ENCODE measurements around the gene POLR1D.

POLR1D gene

GRCh38 chr13:27661017-27661416 lies 39.3 kb downstream of the POLR1D start:
- Histone ChIP-seq H3K27ac (ENCODE audit: low read depth, low read length) (no peak overlapping the region), H3K9ac (ENCODE audit: low read depth, low read length) (no peak overlapping the region), H3K27me3 (ENCODE audit: control insufficient read depth, insufficient read depth, low read length) (no peaks in the 10 kb centered on the region), H3K4me1 (ENCODE audit: control insufficient read depth, insufficient read depth, low read length) (no peaks in the 10 kb centered on the region), H3K4me3 (ENCODE audit: low read depth, low read length) (no peak overlapping the region), H3K9me3 (ENCODE audit: control insufficient read depth, insufficient read depth, low read length) (no peaks in the 10 kb centered on the region), H3K36me3 (ENCODE audit: control insufficient read depth, insufficient read depth, low read length) (peaks cover 5% of the 10 kb centered on the region)

- H3K4me3 ChIP-seq (ENCODE audit: low read depth, low read length) = no peak overlapping the region
Measured at GRCh38 chr13:27662738-27663470, 41.2 kb downstream of the POLR1D start.

GRCh38 chr13:27663947-27664346 lies 42.3 kb downstream of the POLR1D start:
- peaks cover 16% of the 10 kb centered on the region for H3K36me3 ChIP-seq (ENCODE audit: control insufficient read depth, insufficient read depth, low read length)

More at GRCh38 chr13:27662738-27663470, 41.2 kb downstream of the POLR1D start:
- Histone ChIP-seq H3K4me1 (ENCODE audit: control insufficient read depth, insufficient read depth, low read length) (no peaks in the 10 kb centered on the region), H3K27me3 (ENCODE audit: control insufficient read depth, insufficient read depth, low read length) (no peaks in the 10 kb centered on the region), H3K9me3 (ENCODE audit: control insufficient read depth, insufficient read depth, low read length) (no peaks in the 10 kb centered on the region), H3K36me3 (ENCODE audit: control insufficient read depth, insufficient read depth, low read length) (peaks cover 16% of the 10 kb centered on the region), H3K27ac (ENCODE audit: low read depth, low read length) (no peak overlapping the region), H3K9ac (ENCODE audit: low read depth, low read length) (no peak overlapping the region)

GRCh38 chr13:27665333-27665732 lies 43.6 kb downstream of the POLR1D start:
- peaks cover 16% of the 10 kb centered on the region for H3K36me3 ChIP-seq (ENCODE audit: control insufficient read depth, insufficient read depth, low read length)
- H3K9me3 ChIP-seq (ENCODE audit: control insufficient read depth, insufficient read depth, low read length) = no peaks in the 10 kb centered on the region
- H3K9ac ChIP-seq (ENCODE audit: low read depth, low read length) = no peak overlapping the region
- H3K27ac ChIP-seq (ENCODE audit: low read depth, low read length) = no peak overlapping the region
- H3K4me3 ChIP-seq (ENCODE audit: low read depth, low read length) = no peak overlapping the region
- H3K27me3 ChIP-seq (ENCODE audit: control insufficient read depth, insufficient read depth, low read length) = no peaks in the 10 kb centered on the region
- H3K4me1 ChIP-seq (ENCODE audit: control insufficient read depth, insufficient read depth, low read length) = no peaks in the 10 kb centered on the region

More at GRCh38 chr13:27663947-27664346, 42.3 kb downstream of the POLR1D start:
- no peak overlapping the region for H3K4me3 ChIP-seq (ENCODE audit: low read depth, low read length)
- H3K9ac ChIP-seq (ENCODE audit: low read depth, low read length) = no peak overlapping the region
- no peak overlapping the region for H3K27ac ChIP-seq (ENCODE audit: low read depth, low read length)
- H3K27me3 ChIP-seq (ENCODE audit: control insufficient read depth, insufficient read depth, low read length) = no peaks in the 10 kb centered on the region
- no peaks in the 10 kb centered on the region for H3K4me1 ChIP-seq (ENCODE audit: control insufficient read depth, insufficient read depth, low read length)
- no peaks in the 10 kb centered on the region for H3K9me3 ChIP-seq (ENCODE audit: control insufficient read depth, insufficient read depth, low read length)

- peaks cover 16% of the 10 kb centered on the region for H3K36me3 ChIP-seq (ENCODE audit: control insufficient read depth, insufficient read depth, low read length)
- no peak overlapping the region for H3K27ac ChIP-seq (ENCODE audit: low read depth, low read length)
- H3K4me3 ChIP-seq (ENCODE audit: low read depth, low read length) = no peak overlapping the region
- H3K9ac ChIP-seq (ENCODE audit: low read depth, low read length) = no peak overlapping the region
- no peaks in the 10 kb centered on the region for H3K4me1 ChIP-seq (ENCODE audit: control insufficient read depth, insufficient read depth, low read length)
- H3K27me3 ChIP-seq (ENCODE audit: control insufficient read depth, insufficient read depth, low read length) = no peaks in the 10 kb centered on the region
- H3K9me3 ChIP-seq (ENCODE audit: control insufficient read depth, insufficient read depth, low read length) = no peaks in the 10 kb centered on the region
Measured at GRCh38 chr13:27665761-27666160, 44.1 kb downstream of the POLR1D start.

- Histone ChIP-seq H3K4me1 (ENCODE audit: control insufficient read depth, insufficient read depth, low read length) (no peaks in the 10 kb centered on the region), H3K36me3 (ENCODE audit: control insufficient read depth, insufficient read depth, low read length) (peaks cover 16% of the 10 kb centered on the region), H3K4me3 (ENCODE audit: low read depth, low read length) (no peak overlapping the region), H3K27me3 (ENCODE audit: control insufficient read depth, insufficient read depth, low read length) (no peaks in the 10 kb centered on the region), H3K9ac (ENCODE audit: low read depth, low read length) (no peak overlapping the region), H3K27ac (ENCODE audit: low read depth, low read length) (no peak overlapping the region), H3K9me3 (ENCODE audit: control insufficient read depth, insufficient read depth, low read length) (no peaks in the 10 kb centered on the region)
Measured at GRCh38 chr13:27666951-27667350, 45.3 kb downstream of the POLR1D start.

GRCh38 chr13:27667946-27668345 lies 46.3 kb downstream of the POLR1D start:
- peaks cover 16% of the 10 kb centered on the region for H3K36me3 ChIP-seq (ENCODE audit: control insufficient read depth, insufficient read depth, low read length)
- no peak overlapping the region for H3K9ac ChIP-seq (ENCODE audit: low read depth, low read length)
- H3K27me3 ChIP-seq (ENCODE audit: control insufficient read depth, insufficient read depth, low read length) = no peaks in the 10 kb centered on the region
- no peaks in the 10 kb centered on the region for H3K9me3 ChIP-seq (ENCODE audit: control insufficient read depth, insufficient read depth, low read length)
- no peak overlapping the region for H3K27ac ChIP-seq (ENCODE audit: low read depth, low read length)
- no peaks in the 10 kb centered on the region for H3K4me1 ChIP-seq (ENCODE audit: control insufficient read depth, insufficient read depth, low read length)
- H3K4me3 ChIP-seq (ENCODE audit: low read depth, low read length) = no peak overlapping the region

GRCh38 chr13:27670861-27671260 lies 49.2 kb downstream of the POLR1D start:
- Histone ChIP-seq H3K27me3 (ENCODE audit: control insufficient read depth, insufficient read depth, low read length) (no peaks in the 10 kb centered on the region), H3K9ac (ENCODE audit: low read depth, low read length) (no peak overlapping the region), H3K36me3 (ENCODE audit: control insufficient read depth, insufficient read depth, low read length) (peaks cover 13% of the 10 kb centered on the region), H3K4me1 (ENCODE audit: control insufficient read depth, insufficient read depth, low read length) (peaks cover 3% of the 10 kb centered on the region; the same call in 1 of the 2 replicates), H3K4me3 (ENCODE audit: low read depth, low read length) (no peak overlapping the region), H3K9me3 (ENCODE audit: control insufficient read depth, insufficient read depth, low read length) (no peaks in the 10 kb centered on the region), H3K27ac (ENCODE audit: low read depth, low read length) (no peak overlapping the region)

- Histone ChIP-seq H3K27ac (ENCODE audit: low read depth, low read length) (no peak overlapping the region), H3K9me3 (ENCODE audit: control insufficient read depth, insufficient read depth, low read length) (no peaks in the 10 kb centered on the region), H3K4me1 (ENCODE audit: control insufficient read depth, insufficient read depth, low read length) (peaks cover 3% of the 10 kb centered on the region; the same call in 1 of the 2 replicates), H3K27me3 (ENCODE audit: control insufficient read depth, insufficient read depth, low read length) (no peaks in the 10 kb centered on the region), H3K9ac (ENCODE audit: low read depth, low read length) (no peak overlapping the region), H3K4me3 (ENCODE audit: low read depth, low read length) (no peak overlapping the region), H3K36me3 (ENCODE audit: control insufficient read depth, insufficient read depth, low read length) (0 out of 2 replicates have a peak, but pooled peaks cover 1% of the 10 kb centered on the region)
Measured at GRCh38 chr13:27672025-27672424, 50.3 kb downstream of the POLR1D start.
